SJCRH30 (cell line): ENCODE data around the gene PTGR2. TPM values are rescaled to one million over a fixed set of nuclear protein-coding genes. Genes with fewer than 3 reads are reported as not detected.
A peak's percentile ranks its signal among the peaks of the same experiment; 100 is the strongest.
"Not testable (repeated sequence)": the region's sequence is repeated elsewhere in the genome, so short reads cannot be mapped to it uniquely, and the experiment has no call there.

Experiments used
- DNase-seq, 2 experiments: peaks; one replicate each; pipeline ENCODE4 v3.0.0-alpha.2; 2015 to 2020
- H3K27ac ChIP-seq: fragments of 250-450 bp; sonication (Bioruptor Pico); 2 replicates; pipeline ENCODE4 v1.5.1; 2020; ENCODE audit warnings: mild to moderate bottlenecking, moderate library complexity
- H3K27me3 ChIP-seq: fragments of 250-450 bp; sonication (Bioruptor Pico); 2 replicates; pipeline ENCODE4 v1.5.1; 2020; ENCODE audit warnings: mild to moderate bottlenecking, moderate library complexity
- H3K36me3 ChIP-seq: fragments of 250-450 bp; sonication (Bioruptor Pico); 2 replicates; pipeline ENCODE4 v1.5.1; 2020; ENCODE audit warnings: mild to moderate bottlenecking, moderate library complexity
- H3K4me1 ChIP-seq: fragments of 250-450 bp; sonication (Bioruptor Pico); 2 replicates; pipeline ENCODE4 v1.5.1; 2020; ENCODE audit warnings: mild to moderate bottlenecking, moderate library complexity
- H3K4me3 ChIP-seq: fragments of 250-450 bp; sonication (Bioruptor Pico); 2 replicates; pipeline ENCODE4 v1.5.1; 2020; ENCODE audit warnings: mild to moderate bottlenecking, moderate library complexity
- H3K9me3 ChIP-seq: fragments of 250-450 bp; sonication (Bioruptor Pico); replicated peaks from 2 replicates; pipeline ENCODE4 v1.5.1; 2020; ENCODE audit warnings: mild to moderate bottlenecking, moderate library complexity
- total RNA-seq: library from RNA; depleted of rRNA; stranded (reverse); fragments of >200 nt; shearing (Covaris generic); gene quantifications from 2 replicates; pipeline ENCODE4 v1.2.3, GENCODE V29; 2014

Gene PTGR2
- total RNA-seq, 1 experiment from 2014 or later, result 5.4 TPM

DNA sequence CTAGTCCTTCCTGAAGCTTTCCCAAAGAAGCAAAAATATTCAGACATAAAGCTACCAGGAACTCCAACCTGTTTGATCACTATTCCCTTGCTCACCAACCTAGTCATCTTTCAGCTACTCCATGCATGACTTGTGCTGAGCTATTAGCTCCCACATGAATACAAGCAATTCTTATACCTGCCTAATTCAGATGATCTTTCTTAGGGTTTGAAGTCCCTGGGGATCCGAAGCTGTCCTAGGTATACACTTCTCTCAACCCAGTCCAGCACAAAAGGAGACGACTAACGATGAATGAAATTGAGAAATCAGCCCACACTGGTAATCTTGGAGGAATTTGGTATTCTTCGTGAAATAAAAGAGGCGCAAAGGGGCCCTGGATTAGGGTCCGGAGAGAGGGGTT lies 631 bp upstream of the PTGR2 start:
- Histone ChIP-seq H3K36me3 (no peaks in the 10 kb centered on the region), H3K4me1 (peaks cover 9% of the 10 kb centered on the region; the same call in 1 of the 2 replicates), H3K27ac (peak overlapping the region; percentile 77), H3K4me3 (peak overlapping the region; percentile 69), H3K9me3 (no peaks in the 10 kb centered on the region), H3K27me3 (no peaks in the 10 kb centered on the region)
- no peak for DNase-seq

DNA sequence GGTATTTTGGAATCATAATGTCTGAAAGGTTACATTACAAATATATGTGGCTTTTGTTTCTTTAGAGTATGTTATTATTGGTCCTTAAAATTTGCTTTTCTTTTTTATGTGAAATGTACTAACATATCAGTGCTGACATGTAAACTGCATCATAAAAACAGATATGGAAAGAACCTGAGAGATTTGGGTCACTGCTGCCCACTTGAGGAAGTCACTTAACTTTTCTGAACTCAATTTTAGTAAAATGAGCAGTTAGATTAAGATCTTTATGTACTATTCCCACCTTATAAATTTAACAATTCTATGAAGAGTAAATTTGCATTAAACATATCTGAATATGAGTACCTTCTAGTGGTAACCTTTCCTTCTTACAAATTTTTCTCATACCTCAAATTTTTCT lies 7.5 kb downstream of the PTGR2 start:
- H3K36me3 ChIP-seq, result no peaks in the 10 kb centered on the region
- DNase-seq, result no peak
- H3K27me3 ChIP-seq, result no peaks in the 10 kb centered on the region
- H3K27ac ChIP-seq, result no peak overlapping the region
- no peaks in the 10 kb centered on the region for H3K4me1 ChIP-seq
- no peaks in the 10 kb centered on the region for H3K9me3 ChIP-seq
- no peak overlapping the region for H3K4me3 ChIP-seq

DNA sequence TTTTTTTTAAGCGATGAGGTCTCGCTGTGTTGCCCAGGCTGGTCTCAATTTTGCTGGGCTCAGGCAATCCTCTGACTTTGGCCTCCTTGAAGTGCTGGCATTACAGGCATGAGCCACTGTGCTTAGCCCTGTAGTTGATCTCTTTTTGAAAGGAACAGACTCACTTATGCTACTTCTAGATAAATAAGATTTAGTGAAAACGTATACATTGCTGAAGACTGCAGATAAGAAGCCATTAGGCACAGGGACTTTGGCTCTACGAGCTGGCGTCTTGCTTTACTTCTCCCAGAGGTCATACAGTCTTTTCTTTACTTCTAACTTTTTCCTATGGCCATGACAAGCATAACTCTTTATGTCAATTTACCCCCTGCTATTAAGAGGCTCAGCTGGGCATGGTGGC lies 9.4 kb downstream of the PTGR2 start:
- no peaks in the 10 kb centered on the region for H3K9me3 ChIP-seq
- H3K4me3 ChIP-seq, result no peak overlapping the region
- H3K4me1 ChIP-seq, result no peaks in the 10 kb centered on the region
- no peaks in the 10 kb centered on the region for H3K36me3 ChIP-seq
- no peaks in the 10 kb centered on the region for H3K27me3 ChIP-seq
- no peak for DNase-seq
- H3K27ac ChIP-seq, result no peak overlapping the region

DNA sequence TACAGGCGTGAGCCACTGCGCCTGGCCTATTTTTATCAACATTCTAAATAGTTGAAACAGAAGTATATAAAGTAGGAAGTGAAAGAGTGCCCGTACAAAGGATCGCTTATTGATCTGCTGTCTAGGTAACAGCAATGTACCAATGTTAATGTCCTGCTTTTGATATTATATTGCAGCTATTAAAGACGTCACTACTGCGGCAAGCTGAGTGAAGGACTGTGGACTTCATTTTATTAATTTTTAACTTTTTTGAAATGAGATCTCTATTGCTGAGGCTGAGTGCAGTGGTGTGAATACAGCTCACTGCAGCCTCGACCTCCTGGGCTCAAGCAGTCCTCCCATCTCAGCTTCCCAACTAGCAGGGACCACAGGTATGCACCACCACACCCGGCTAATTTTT lies 10.8 kb downstream of the PTGR2 start:
- no peaks in the 10 kb centered on the region for H3K36me3 ChIP-seq
- H3K27me3 ChIP-seq, result no peaks in the 10 kb centered on the region
- no peak for DNase-seq
- H3K9me3 ChIP-seq, result no peaks in the 10 kb centered on the region
- H3K27ac ChIP-seq, result no peak overlapping the region
- H3K4me3 ChIP-seq, result no peak overlapping the region
- no peaks in the 10 kb centered on the region for H3K4me1 ChIP-seq

DNA sequence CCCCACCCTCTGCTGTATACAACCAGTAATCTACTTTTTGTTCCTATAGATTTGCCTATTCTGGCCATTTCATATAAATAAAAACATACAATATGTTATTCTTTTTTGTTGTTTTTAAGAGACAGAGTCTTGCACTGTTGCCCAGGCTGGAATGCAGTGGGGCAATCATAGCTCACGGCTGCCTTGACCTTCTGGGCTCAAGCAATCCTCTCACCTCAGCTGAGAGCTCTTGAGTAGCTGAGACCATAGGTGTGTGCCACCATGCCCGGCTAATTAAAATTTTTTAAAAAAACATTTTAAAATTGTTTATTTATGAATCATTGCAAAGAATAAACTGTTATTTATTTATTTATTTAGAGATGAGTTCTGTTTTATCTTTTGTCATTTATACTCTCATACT lies 11.6 kb downstream of the PTGR2 start:
- no peaks in the 10 kb centered on the region for H3K9me3 ChIP-seq
- no peaks in the 10 kb centered on the region for H3K4me1 ChIP-seq
- no peaks in the 10 kb centered on the region for H3K36me3 ChIP-seq
- H3K27ac ChIP-seq, result no peak overlapping the region
- DNase-seq, result no peak
- no peak overlapping the region for H3K4me3 ChIP-seq
- H3K27me3 ChIP-seq, result no peaks in the 10 kb centered on the region

DNA sequence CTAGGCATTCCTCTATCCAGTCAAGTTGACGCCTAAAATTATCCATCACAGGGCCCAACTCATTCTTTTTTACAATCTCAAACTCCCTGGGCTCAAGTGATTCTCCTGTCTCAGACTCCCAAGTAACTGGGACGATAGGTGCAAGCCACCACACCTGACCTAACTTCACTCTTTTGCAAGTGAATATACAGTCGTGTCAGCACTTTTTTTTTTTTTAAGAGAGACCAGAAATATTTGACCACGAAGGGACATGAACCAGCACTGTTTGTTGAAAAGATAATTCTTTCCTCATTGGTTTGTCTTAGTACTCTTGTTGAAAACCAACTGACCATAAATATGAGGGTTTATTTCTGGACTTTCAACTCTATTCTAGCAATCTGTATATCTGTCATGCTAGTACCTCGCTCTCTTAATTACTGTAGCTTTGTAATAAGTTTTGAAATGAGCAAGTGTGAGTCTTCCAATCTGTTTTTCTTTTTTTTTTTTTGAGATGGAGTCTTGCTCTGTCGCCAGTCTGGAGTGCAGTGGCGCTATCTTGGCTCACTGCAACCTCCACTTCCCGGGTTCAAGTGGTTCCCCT lies 14.0 kb downstream of the PTGR2 start:
- Histone ChIP-seq H3K4me1 (no peaks in the 10 kb centered on the region), H3K27me3 (no peaks in the 10 kb centered on the region), H3K27ac (no peak overlapping the region)

DNA sequence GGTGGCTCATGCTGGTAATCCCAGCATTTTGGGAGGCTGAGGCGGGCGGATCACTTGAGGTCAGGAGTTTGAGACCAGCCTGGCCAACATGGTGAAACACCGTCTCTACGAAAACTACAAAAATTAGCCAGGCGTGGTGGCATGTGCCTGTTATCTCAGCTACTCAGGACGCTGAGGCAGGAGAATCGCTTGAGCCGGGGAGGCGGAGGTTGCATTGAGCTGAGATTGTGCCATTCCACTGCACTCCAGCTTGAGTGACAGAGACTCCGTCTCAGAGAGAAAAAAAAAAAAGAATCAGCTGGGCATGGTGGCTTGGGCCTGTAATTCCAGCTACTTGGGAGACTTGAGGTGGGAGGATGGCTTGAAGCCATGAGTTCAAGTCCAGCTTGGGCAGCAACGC lies 18.1 kb downstream of the PTGR2 start:
- H3K4me3 ChIP-seq, H3K4me1 ChIP-seq, H3K27me3 ChIP-seq, H3K9me3 ChIP-seq, H3K27ac ChIP-seq, H3K36me3 ChIP-seq, DNase-seq: not testable (repeated sequence)

More for the DNA sequence above, 14.0 kb downstream of the PTGR2 start:
- DNase-seq, result no peak
- no peaks in the 10 kb centered on the region for H3K9me3 ChIP-seq
- H3K36me3 ChIP-seq, result no peaks in the 10 kb centered on the region
- H3K4me3 ChIP-seq, result no peak overlapping the region

DNA sequence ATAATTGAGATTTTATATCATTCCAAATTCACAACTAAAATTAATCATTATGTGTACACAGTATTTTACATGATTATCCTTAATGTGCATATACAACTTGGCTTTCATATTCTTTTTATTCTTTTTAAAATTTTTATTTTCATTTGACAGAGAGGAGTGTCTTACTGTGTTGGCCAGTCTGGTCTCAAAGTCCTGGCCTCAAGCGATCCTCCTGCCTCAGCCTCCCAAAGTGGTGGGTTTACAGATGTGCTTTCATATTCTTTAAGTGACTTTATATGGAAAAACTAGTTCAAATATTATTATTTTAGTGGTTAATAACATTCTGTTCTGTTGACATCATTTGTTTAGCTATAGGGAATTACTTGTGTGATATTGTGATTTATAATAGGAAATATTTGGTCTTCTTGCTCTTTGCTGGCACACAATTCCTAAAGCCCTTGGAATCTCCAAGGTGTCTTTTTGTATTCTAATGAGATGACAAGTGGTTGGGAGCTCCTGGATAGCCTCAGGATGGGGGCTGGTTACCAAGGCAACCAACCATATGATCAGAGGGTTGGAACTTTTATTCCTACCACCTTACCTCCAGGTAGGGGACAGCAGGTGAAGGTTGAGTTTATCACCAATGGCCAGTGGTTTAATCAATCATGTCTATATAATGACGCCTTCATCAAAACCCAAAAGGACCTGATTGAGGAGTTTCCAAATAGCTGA lies 19.0 kb downstream of the PTGR2 start:
- Histone ChIP-seq H3K4me1 (no peaks in the 10 kb centered on the region), H3K9me3 (no peaks in the 10 kb centered on the region), H3K27ac (no peak overlapping the region), H3K27me3 (no peaks in the 10 kb centered on the region), H3K4me3 (no peak overlapping the region), H3K36me3 (no peaks in the 10 kb centered on the region)
- no peak for DNase-seq

DNA sequence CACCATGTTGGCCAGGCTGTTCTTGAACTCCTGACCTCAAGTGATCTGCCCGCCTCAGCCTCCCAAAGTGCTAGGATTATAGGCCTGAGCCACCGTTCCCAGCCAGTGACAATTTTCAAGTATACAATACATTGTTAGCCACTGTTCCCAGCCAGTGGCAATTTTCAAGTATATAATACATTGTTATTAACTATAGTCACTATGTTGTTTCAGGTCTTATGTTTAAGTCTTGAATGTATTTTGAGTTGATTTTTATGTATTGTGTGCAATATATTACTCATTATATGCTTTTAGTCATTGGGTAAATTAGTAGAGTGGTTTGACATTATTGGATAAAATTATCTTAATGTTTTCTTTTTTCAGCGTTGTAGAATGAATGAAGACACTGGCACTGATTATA lies 22.0 kb downstream of the PTGR2 start:
- Histone ChIP-seq H3K27ac (no peak overlapping the region), H3K9me3 (no peaks in the 10 kb centered on the region), H3K4me3 (no peak overlapping the region), H3K36me3 (no peaks in the 10 kb centered on the region), H3K27me3 (no peaks in the 10 kb centered on the region), H3K4me1 (no peaks in the 10 kb centered on the region)
- DNase-seq, result no peak

DNA sequence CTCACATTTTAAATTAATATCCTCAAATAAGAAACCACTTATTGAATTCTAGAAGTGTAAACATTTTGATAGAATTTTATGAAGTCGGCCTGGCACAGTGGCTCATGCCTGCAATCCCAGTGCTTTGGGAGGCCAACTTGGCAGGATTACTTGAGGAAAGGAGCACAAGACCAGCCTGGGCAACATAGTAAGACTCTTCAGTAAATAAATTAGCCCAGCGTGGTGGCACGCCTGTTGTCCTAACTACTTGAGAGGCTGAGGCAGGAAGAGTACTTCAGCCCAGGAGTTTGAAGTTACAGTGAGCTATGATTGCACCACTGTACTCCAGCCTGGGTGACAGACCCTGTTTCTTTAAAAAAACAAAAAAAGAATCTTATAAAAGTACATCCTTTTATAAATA lies 26.2 kb downstream of the PTGR2 start:
- no peaks in the 10 kb centered on the region for H3K4me1 ChIP-seq
- no peak for DNase-seq
- no peaks in the 10 kb centered on the region for H3K27me3 ChIP-seq
- H3K27ac ChIP-seq, result no peak overlapping the region
- no peaks in the 10 kb centered on the region for H3K9me3 ChIP-seq
- 0 out of 2 replicates have a peak, but pooled peaks cover 2% of the 10 kb centered on the region for H3K36me3 ChIP-seq
- no peak overlapping the region for H3K4me3 ChIP-seq

DNA sequence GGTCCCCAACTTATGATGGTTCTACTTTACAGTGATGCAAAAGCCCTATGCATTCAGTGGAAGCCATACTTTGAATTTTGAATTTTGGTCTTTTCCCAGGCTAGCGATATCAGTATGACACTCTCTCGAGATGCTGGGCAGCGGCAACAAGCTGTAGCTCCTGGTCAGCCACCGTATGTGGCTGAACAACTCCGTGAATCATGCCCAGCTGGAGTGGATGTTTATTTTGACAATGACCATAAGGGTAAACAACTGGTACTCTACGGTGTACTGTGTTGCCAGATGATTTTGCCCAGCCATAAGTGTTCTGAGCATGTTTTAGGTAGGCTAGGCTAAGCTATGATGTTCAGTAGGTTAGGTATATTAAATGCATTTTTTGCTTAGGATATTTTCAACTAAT lies 26.8 kb downstream of the PTGR2 start:
- DNase-seq, result peak; percentile 4 to 15
- no peaks in the 10 kb centered on the region for H3K4me1 ChIP-seq
- no peak overlapping the region for H3K27ac ChIP-seq
- H3K27me3 ChIP-seq, result no peaks in the 10 kb centered on the region
- H3K36me3 ChIP-seq, result 0 out of 2 replicates have a peak, but pooled peaks cover 2% of the 10 kb centered on the region
- H3K9me3 ChIP-seq, result no peaks in the 10 kb centered on the region
- no peak overlapping the region for H3K4me3 ChIP-seq

DNA sequence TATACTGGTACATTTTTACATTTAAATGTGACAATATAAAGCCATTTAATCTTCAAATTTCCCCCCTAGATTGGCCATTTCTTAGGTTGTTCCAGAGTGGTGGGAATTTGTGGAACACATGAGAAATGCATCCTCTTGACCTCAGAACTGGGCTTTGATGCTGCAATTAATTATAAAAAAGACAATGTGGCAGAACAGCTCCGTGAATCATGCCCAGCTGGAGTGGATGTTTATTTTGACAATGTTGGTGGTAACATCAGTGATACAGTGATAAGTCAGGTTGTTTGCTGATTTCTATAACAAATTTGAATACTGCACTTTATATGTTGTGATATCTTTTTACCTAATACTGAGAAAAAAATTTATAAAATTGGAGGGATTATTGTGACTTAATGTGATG lies 27.4 kb downstream of the PTGR2 start:
- no peak for DNase-seq
- H3K4me1 ChIP-seq, result no peaks in the 10 kb centered on the region
- 0 out of 2 replicates have a peak, but pooled peaks cover 2% of the 10 kb centered on the region for H3K36me3 ChIP-seq
- H3K9me3 ChIP-seq, result no peaks in the 10 kb centered on the region
- H3K27me3 ChIP-seq, result no peaks in the 10 kb centered on the region
- H3K4me3 ChIP-seq, result no peak overlapping the region
- H3K27ac ChIP-seq, result no peak overlapping the region

DNA sequence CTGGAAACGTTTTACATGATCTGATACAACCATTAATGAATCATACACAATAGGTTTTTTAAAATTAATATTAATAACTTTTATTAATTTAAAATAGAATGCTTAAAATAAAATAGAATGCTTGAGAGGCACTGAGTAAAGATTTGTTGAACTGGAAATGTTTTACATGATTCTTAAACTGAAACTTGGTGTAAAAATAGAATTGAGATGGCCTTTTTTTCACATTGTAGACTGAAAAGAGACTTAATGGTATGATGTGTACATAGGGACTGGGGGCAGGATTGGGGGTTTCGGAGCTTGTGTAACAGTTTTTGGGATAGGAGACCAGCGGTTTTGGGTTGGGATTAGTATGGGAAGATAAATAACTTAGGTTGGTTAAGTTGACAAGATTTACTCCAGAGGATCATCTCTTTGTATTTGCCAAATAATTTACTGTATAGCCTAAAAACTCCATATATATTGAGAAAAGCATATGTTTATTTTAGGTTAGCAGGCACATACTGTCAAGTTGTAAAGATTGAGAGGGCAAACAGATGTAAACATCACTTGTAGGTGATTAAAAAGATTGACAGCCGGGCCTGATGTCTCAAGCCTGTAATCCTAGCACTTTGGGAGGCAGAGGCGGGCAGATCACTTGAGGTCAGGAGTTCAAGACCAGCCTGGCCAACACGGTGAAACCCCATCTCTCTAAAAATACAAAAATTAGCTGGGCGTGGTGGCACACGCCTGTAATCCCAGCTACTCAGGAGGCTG lies 33.0 kb downstream of the PTGR2 start:
- DNase-seq, result no peak
- 0 out of 2 replicates have a peak, but pooled peaks cover 2% of the 10 kb centered on the region for H3K36me3 ChIP-seq
- H3K4me3 ChIP-seq, result no peak overlapping the region
- H3K9me3 ChIP-seq, result no peaks in the 10 kb centered on the region
- H3K27ac ChIP-seq, result no peak overlapping the region
- no peaks in the 10 kb centered on the region for H3K4me1 ChIP-seq
- H3K27me3 ChIP-seq, result no peaks in the 10 kb centered on the region

DNA sequence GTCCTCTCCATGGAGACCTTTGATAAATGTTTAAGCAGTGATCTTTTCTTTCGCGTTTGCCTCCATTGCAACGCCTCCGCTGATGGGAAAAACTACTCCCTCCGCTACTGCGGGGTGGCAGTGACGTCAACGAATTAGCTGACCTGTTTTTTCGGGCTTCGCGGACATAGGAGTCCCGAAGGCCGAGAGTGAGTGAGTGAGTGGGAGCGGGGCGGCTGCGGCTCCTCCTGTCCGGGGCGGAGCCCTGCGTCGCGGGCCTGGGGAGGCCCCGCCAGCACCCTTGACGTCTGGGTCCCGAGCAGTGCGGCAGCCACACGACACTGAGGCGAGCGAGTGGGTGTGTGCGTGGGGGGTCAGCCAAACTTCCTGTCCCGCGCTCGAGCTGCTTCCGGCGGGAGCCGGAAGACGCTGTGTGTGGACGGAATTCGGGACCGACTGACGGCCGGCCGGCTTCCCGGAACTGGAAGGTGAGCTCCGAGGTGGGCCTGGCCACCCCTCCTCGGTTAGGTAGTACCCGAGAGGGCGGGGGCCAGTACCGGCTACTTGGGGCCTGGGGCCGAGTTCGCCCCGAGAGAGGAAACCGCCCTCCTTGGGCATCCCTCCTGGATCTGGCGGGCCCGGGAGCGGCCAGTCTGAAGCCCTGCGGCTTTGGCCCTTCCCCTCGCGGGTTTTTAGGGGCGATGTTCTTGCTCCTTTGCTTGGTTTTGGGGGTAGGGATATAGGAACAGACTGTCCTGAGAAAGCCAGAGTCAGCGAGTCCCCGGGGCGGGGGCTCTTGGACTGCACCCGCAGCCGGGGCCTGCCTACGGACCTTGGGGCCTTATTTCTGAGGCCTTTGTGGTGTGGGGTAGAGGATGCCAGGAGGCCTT lies 35.1 kb downstream of the PTGR2 start, which contains the start of gene ZNF410:
TSS of gene ZNF410 (plus strand) at position 411 of the 869 bp plus-strand sequence. CDS start 5,317 bp downstream, outside the sequence.
- Histone ChIP-seq H3K4me3 (peak within 1 kb of the TSS; percentile 83), H3K27ac (peak within 1 kb of the TSS; percentile 67), H3K27me3 (no peaks in the 10 kb centered on the region), H3K4me1 (no peaks in the 10 kb centered on the region), H3K36me3 (peaks cover 2% of the 10 kb centered on the region; the same call in 1 of the 2 replicates), H3K9me3 (no peaks in the 10 kb centered on the region)
- DNase-seq, result peak; percentile 95 to 96
